ENCODE data around the gene PDXDC1. TPM values are rescaled to one million over a fixed set of nuclear protein-coding genes. Genes with fewer than 3 reads are reported as not detected.
"Not testable (repeated sequence)": the region's sequence is repeated elsewhere in the genome, so short reads cannot be mapped to it uniquely, and the experiment has no call there.

Gene PDXDC1
- 79.7 and 113 TPM in 2 replicates for total RNA-seq

DNA sequence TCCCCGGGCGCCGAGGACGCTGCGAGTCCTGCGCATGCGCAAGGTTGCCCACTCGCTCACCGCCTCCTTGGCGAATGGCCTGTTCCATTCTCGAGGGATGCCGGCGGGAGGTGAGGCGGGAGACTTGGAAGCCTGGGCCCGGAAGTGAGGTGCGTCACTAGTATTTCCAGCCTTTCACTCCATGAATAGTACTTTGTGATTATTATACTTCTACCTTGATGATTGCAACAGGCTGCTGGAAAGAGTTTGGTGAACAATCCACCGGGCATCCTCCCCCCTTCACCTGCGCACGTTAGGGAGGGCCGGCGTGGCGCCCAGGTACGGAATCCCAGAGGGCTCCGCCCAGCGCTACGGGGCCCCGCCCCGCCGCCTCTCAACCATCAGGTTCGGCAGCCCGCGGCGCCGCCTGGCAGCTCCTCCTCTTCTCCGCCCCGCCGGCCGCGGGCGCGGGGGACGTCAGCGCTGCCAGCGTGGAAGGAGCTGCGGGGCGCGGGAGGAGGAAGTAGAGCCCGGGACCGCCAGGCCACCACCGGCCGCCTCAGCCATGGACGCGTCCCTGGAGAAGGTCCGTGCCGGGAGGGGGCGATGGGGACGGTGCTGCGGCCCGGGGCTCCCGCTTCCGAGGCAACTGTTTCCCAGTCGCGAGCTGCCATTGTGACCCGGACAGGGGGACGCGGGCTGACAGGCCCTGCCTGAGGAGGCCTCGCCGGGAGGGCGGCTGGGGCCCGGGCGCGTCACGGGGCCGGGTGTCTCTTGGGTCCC lies at the start of gene PDXDC1:
Gene PDXDC1 (plus strand): TSS at position 371 of the 762 bp plus-strand sequence. CDS start 174 bp downstream, at position 545.
- DNase-seq (ENCODE audit: low read depth in 2 of 2) = peak; percentile 69 to 91

DNA sequence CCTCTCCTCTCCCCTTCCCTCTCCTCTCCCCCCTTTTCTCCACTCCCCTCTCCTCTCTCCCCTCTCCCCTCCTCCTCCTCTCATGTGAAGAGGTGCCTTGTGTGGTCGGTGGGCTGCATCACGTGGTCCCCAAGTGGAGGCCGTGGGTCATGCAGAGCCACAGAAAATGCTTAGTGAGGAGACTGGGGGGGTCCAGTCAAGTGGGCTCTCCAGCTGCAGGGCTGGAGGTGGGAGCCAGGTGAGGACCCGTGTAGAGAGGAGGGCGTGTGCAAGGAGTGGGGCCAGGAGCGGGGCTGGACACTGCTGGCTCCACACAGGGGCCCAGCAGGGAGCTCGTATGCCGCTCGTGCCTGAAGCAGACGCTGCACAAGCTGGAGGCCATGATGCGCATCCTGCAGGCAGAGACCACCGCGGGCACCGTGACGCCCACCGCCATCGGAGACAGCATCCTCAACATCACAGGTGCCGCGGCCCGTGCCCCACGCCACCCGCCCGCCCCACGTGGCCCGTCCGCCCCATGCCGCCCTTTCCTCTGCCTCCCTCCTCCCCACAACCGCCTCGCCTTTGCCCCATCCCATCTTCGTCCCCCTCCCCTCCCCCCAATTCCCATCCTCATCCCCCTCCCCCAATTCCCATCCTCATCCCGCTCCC lies 46.6 kb upstream of the PDXDC1 start:
- not testable (repeated sequence) for DNase-seq (ENCODE audit: low read depth in 2 of 2)

GRCh38 chr16:14929176-14929575 lies 45.6 kb upstream of the PDXDC1 start:
- not testable (repeated sequence) for DNase-seq (ENCODE audit: low read depth in 2 of 2)

DNA sequence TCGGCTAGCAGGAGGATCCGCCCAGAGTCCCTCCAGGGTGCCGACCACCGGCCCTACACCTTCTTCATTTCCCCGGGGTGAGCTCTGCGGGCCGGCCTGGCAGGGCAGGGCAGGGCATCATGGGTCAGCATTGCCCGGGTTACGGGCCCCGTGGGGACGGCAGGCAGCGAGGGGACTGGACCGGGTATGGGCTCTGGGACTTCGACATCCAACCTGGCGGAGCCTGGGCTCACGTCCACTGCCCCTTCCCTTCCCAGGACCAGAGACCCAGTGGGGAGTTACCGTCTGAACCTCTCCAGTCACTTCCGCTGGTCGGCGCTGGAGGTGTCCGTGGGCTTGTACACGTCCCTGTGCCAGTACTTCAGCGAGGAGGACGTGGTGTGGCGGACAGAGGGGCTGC lies 44.6 kb upstream of the PDXDC1 start:
- not testable (repeated sequence) for DNase-seq (ENCODE audit: low read depth in 2 of 2)

DNA sequence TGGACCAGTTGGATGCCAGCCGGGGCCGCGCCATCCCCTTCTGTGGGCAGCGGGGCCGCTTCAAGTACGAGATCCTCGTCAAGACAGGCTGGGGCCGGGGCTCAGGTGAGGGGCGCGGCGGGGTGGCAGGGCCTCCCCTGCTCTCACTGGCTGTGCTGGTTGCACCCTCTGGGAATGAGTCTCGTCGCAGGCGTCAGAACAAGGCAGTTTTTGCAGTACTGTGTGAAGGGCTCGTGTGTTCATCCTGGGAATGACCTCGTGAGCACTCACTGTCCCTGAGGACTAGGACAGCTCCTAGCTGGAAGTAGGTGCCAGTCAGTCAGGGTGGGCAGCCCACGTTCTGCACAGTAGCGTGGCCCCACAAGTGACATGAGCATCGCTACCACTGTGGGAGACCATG lies 43.9 kb upstream of the PDXDC1 start:
- not testable (repeated sequence) for DNase-seq (ENCODE audit: low read depth in 2 of 2)

DNA sequence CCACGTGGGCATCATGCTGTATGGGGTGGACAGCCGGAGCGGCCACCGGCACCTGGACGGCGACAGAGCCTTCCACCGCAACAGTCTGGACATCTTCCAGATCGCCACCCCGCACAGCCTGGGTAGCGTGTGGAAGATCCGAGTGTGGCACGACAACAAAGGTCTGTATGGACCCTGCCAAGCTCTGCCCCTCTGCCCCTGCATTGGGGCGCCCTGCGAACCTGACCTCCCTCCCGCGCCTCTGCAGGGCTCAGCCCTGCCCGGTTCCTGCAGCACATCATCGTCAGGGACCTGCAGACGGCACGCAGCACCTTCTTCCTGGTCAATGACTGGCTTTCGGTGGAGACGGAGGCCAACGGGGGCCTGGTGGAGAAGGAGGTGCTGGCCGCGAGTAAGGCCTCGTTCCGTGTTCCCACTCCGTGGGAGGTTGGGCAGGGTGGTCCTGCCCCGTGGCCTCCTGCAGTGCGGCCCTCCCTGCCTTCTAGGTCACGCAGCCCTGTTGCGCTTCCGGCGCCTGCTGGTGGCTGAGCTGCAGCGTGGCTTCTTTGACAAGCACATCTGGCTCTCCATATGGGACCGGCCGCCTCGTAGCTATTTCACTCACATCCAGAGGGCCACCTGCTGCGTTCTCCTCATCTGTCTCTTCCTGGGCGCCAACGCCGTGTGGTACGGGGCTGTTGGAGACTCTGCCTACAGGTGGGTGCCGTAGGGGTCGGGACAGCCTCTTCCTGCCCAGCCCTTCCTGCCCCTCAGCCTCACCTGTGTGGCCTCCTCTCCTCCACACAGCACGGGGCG lies 42.0 kb upstream of the PDXDC1 start:
- not testable (repeated sequence) for DNase-seq (ENCODE audit: low read depth in 2 of 2)

GRCh38 chr16:14937143-14937542 lies 37.7 kb upstream of the PDXDC1 start, which contains the start of gene NPIPA1:
NPIPA1 (plus strand) TSS chr16:14937443; CDS start chr16:14937443, 0 bp downstream.
- DNase-seq (ENCODE audit: low read depth in 2 of 2) = not testable (repeated sequence)

DNA sequence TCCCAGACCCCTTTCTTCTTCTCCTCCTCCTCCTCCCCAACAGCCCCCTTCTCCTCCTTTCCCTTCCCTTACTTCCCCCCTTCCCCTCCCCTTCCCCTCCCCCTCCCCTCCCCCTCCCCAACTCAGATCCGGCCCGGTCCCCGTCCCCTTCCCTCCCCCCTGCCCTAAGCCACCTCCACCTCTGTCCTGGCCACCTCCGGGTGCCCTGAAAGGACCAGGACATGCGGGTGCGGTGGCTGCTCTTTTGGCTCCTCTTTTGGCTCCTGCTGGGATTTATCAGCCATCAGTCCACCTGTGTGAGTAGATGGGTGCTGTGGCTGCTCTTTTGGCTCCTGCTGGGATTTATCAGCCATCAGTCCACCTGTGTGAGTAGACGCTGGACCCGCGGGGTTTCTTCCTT lies 36.8 kb upstream of the PDXDC1 start:
- not testable (repeated sequence) for DNase-seq (ENCODE audit: low read depth in 2 of 2)

DNA sequence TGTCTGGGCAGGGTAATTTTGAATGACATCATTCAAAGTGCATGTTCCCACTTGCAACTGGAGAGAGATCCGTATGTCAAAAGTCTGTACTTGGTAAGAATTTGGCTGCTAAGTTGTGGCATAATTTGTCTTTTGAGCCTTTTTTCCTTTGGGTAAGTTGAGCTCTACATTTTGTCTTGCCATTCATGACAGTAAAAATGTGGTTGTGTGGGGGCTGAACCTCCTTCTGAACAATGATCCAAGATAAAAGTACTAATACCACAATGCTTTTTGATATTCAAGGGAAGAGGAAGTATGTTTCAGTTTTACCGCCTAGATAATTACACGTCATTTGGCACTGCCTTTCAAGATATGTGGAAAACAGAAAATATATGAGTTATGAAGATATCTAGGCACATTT lies 32.1 kb upstream of the PDXDC1 start:
- DNase-seq (ENCODE audit: low read depth in 2 of 2) = not testable (repeated sequence)

DNA sequence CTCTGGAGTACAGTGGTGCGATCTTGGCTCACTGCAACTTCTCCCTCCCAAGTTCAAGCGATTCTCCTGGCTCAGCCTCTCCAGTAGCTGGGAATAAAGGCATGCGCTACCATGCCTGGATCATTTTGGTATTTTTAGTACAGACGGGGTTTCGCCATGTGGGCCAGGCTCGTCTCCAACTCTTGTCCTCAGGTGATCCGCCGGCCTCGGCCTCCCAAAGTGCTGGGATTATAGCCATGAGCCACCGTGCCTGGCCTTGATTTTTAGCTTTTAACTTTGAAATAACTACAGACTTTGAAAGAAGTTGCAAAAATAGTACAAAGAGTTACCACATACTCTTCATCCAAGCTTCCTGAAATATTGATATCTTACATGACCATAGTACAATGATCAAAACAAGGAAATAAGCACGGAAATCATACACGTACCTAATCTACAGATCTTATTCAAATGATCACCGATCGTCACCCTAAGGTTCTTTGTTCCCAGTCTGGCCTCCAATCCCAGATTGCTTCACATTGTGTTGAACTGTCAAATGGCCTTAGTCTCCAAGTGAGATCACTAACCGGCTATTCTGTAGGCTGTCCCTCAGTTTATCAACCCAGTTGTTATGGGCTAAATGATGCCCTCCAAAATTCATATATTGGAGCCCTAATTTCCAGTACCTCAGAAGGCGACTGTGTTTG lies 19.1 kb upstream of the PDXDC1 start:
- no peak for DNase-seq (ENCODE audit: low read depth in 2 of 2)

GRCh38 chr16:14957576-14958322 lies 17.1 kb upstream of the PDXDC1 start:
- DNase-seq (ENCODE audit: low read depth in 2 of 2) = no peak

DNA sequence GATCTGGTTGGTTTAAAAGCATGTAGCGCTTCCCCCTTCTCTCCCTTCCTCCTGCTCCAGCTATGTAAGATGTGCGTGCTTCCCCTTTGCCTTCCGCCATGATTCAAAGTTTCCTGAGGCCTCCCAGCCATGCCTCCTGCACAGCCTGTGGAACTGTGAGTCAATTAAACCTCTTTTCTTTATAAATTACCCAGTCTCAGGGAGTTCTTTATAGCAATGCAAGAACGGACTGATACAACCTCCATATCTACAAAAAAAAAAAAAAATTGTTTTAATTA lies 16.6 kb upstream of the PDXDC1 start:
- DNase-seq (ENCODE audit: low read depth in 2 of 2) = no peak

- DNase-seq (ENCODE audit: low read depth in 2 of 2) = no peak
Observed at GRCh38 chr16:14958970-14959369, 15.9 kb upstream of the PDXDC1 start.

- DNase-seq (ENCODE audit: low read depth in 2 of 2) = no peak
Observed at GRCh38 chr16:14961405-14962186, 13.2 kb upstream of the PDXDC1 start.

GRCh38 chr16:14963281-14964173 lies 11.3 kb upstream of the PDXDC1 start:
- DNase-seq (ENCODE audit: low read depth in 2 of 2) = no peak

- DNase-seq (ENCODE audit: low read depth in 2 of 2) = no peak
Observed at GRCh38 chr16:14965328-14965727, 9.5 kb upstream of the PDXDC1 start.

GRCh38 chr16:14969795-14970194 lies 5.0 kb upstream of the PDXDC1 start:
- not testable (repeated sequence) for DNase-seq (ENCODE audit: low read depth in 2 of 2)

GRCh38 chr16:14971621-14972228 lies 3.1 kb upstream of the PDXDC1 start:
- DNase-seq (ENCODE audit: low read depth in 2 of 2) = not testable (repeated sequence)

Data from dermis microvascular lymphatic vessel endothelial cell (primary cell).